Right lobe of liver (tissue), 4 donors: ENCODE data around the gene ZNF280D.

Experiments
- CTCF ChIP-seq, 4 donors: fragments of 200-600 bp in 3 of 4; fragments of 450-650 bp in 1 of 4; IDR thresholded peaks; one replicate each; pipeline versions ENCODE4 v1.5.1 to v1.8.0; 2016 to 2022; ENCODE audit warnings: antibody characterized with exemption in 4 of 4, mild to moderate bottlenecking in 2 of 4
- POLR2A ChIP-seq: fragments of 450-650 bp; IDR thresholded peaks from one replicate; pipeline ENCODE4 v1.6.1; 2017; ENCODE audit warnings: antibody characterized with exemption, mild to moderate bottlenecking
- donor health status: DM: no; HTN: no; CAD: no.
- donor health status: DM: no; HTN: no; CAD: no.
- donor health status: DM: no; HTN: yes; CAD: no.

GRCh38 chr15:56735589-56735988 is 2.3 kb upstream of the ZNF280D start:
- TF ChIP-seq CTCF (IDR thresholded peaks at IDR 0.05): no peak
- TF ChIP-seq POLR2A: no peak
